HG02840 (cell line): ENCODE data around the gene FGD5.

Experiments used
- ATAC-seq: cut with Tn5 transposase; IDR thresholded peaks from one replicate; pipeline ENCODE4 v1.9.1; 2021; ENCODE audit warnings: mild to moderate bottlenecking, moderate library complexity, moderate number of reproducible peaks; ENCODE audit not compliant: unreplicated experiment, low FRiP score

The FGD5 gene

DNA sequence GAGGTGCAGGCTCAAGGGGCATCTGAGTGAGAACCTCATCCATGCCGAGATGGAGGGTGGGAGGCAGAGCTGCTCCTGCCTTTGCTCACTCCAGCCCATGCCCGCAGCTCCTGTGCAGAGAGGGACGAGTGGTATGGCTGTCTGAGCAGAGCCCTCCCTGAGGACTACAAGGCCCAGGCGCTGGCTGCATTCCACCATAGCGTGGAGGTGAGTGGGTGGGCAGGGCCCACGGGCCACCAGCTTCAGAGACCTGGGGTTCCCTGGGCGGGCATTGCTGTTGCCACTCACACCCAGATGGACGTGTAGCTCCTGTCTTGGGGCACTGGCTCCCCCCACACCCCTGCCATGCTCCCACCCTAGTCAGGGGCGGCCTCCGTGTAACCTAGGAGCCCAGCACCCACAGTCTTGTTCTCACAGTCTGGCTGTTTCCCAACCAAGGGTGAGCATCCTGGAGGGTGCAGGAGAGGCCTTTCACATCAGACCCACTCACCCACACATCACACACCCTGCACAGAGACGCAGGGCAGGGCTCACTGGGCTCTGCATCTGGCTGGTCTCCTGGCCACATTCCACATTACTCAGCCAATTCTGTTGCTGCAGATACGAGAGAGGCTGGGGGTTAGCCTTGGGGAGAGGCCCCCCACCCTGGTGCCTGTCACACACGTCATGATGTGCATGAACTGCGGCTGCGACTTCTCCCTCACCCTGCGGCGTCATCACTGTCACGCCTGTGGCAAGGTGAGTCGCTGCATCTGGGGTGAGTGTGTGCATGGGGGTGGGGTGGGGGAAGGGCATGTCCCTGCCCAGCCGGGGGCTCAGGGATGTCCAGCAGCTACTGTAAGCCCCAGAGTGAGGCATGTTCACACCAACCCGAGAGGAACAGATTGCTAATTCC is 103.3 kb downstream of the FGD5 start:
- ATAC-seq: no peak

DNA sequence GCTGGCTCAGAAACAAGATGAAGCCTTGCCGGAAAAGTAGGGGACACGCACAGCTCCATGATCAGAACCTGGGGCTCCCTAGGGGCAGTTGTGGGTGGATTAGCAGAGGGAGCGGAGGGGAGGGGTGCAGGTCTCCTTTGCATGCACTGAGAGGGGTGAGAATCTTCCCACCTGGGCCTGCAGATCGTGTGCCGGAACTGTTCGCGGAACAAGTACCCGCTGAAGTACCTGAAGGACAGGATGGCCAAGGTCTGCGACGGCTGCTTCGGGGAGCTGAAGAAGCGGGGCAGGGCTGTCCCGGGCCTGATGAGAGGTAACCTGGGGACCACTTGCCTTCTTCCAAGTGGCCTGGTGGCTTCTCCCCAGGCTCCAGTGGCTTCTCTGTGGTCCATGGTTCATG is 104.1 kb downstream of the FGD5 start:
- ATAC-seq: no peak

DNA sequence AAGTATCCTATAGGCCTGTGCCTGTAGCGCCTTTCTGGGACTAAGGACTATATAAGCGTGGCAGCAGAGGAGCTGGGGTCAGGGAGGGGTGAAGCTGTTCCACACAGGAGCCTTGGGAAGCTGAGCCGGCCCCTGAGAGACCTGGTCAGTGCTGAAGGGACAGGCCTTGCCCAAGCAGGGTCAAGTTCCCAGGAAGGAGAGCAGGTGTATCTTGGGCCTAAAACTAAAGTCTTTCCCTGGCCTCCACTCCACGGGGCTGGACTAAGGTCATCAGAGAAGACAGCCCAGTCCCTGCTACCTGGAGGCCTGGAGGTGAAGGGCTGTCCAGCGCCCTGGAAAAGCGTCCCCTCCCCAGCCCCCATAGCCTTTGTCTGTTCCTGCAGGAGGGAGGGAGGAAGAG is 104.7 kb downstream of the FGD5 start:
- ATAC-seq: no peak

DNA sequence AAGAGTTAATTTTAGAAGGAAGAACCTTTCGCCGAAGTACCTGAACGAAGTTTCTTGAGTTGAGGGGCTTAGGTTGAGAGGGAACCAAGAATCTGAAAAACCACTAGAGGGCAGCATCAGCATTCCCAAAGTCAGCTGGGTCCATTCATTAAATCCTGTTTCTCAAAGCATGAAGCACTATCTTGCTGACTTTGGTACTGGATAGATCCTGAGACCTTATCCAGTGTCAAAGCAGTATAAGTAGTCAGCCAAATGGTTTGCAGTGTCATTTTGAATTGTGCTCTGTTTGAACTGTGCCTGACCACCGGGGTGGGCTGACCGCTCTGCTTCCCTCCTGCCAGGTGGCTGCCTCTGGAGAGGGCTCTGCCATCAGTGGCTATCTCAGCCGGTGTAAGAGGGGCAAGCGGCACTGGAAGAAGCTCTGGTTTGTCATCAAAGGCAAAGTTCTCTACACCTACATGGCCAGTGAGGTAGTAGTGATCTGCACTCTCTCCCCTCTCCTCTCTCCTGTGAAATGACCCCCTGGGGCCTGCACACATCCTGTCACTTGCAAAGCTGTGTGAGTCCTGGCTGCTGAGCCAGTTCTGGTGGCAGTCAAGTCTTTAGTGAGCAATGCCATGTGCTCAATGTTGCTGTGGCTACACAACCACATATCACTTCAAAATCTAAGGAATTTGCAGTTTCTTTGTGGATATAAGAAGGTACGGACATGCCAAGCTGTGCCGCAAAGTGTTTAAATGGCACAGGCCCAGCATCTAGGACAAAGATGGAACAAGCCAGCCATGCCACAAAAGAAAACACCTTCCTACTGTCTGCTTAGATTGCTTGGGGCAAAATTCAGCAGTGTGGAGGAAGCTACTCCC is 107.2 kb downstream of the FGD5 start:
- ATAC-seq: no peak

DNA sequence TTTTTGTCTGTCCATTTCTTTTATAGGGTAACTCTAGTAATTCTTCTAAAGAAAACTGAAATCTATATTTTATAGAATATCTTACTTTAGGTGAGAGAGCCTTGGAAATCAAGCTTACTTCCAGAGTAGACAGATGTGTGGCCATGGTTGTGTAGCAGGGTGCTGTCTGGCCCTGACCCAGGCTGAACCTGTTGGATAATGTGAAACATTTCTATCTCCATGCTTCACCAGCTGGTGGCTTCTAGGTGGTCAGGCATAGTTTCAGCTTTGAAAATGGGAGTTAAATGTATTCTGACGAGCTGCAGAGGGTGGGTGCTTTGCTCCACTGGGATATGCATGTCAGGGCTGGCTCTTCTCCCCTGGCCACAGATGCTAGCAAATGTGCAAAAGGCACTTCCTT is 107.8 kb downstream of the FGD5 start:
- ATAC-seq: no peak

DNA sequence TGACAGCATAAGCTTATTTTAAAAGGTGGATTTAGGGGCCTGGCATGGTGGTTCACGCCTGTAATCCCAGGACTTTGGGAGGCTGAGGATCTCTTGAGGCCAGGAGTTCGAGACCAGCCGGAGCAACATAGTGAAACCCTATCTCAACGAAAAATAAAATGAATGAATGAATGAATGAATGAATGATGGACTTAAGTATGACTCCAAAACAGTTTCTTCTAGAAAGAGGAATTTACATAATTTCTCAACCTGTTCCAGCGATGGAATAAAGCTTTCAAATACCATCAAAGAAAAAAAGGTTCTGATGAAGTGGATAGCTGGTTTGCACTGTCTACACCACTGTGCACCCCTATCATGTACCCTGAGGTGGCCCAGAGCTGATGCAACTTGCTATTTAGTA is 108.5 kb downstream of the FGD5 start:
- ATAC-seq: no peak

- no peak for ATAC-seq
Measured at GRCh38 chr3:14929310-14930074, 110.7 kb downstream of the FGD5 start.

- ATAC-seq: no peak
Measured at GRCh38 chr3:14933820-14934425, 115.2 kb downstream of the FGD5 start.

DNA sequence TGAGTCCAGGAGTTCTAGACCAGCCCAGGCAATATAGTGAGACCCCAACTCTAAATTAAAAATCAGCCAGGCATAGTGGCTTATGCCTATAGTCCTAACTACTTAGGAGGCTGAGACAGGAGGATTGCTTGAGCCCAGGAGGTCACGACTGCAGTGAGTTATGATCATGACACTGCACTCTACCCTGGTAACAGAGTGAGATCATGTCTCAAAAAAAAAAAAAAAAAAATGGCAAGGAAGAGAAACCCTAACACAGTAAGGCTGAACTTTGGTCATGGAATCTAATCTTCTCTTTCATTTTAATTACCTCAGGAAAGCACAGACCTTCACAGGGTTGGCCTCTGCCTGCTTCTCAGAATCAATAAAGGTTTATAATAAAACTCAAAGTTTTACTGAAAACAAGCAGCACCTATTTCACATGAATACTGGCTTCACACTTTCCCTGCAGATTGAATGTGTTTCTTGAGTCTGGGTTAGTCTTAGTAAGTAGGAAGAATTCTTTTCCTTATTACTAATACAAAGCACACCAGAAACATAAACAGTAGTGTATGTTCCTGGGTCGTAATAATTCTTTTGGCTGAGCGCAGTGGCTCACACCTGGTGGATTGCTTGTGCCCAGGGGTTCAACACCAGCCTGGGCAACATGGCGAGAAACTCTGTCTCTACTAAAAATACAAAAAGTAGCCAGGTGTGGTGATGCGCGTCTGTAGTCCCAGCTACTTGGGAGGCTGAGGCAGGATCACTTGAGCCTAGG is 117.0 kb downstream of the FGD5 start:
- no peak for ATAC-seq

- no peak for ATAC-seq
Measured at GRCh38 chr3:14938954-14939353, 120.2 kb downstream of the FGD5 start.

GRCh38 chr3:14941871-14942270 is 123.1 kb downstream of the FGD5 start:
- no peak for ATAC-seq

- no peak for ATAC-seq
Measured at GRCh38 chr3:14943042-14943441, 124.3 kb downstream of the FGD5 start.

GRCh38 chr3:14946236-14946635 is 127.5 kb downstream of the FGD5 start:
- no peak for ATAC-seq

- ATAC-seq: no peak
Measured at GRCh38 chr3:14946739-14947099, 128.0 kb downstream of the FGD5 start.

DNA sequence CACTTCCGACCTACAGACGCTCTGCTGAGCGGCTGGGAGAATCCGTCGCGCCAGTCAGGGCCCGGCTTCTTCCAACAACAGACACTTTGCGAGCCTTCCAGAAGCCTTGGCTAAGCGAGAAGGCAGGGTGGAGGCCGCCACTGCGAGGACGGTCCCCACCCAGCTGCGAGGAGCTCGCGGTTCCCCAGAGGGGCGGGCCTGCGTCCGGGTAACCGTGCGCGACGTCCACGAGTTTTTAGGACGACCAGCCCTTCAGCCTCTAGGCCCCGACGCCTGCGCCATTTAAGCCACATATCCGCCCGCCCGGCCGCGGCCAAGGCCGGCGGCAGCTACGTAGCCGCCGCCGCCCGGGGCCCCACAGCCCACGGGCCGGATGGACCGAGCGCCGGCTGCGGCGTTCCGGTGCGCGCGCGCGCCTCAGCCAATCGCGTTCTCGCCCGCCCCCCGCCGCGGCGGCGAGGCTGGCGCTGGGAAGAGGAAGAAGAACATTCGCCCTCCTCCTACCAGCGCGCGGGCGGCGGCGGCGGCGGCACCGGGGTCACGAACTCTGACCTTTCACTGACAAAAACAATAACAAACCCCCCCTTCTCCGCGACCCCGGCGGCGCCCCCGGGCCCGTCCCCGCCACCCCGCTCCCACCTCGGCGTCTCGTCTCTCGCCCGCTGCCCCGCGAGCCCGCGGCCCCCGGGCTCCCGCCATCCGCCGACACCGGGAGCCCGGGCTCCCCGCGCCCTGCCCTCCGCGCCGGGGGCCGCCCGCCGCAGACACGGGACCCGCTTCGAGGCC is 128.5 kb downstream of the FGD5 start, which contains the start of gene NR2C2:
Gene NR2C2 (plus strand): TSS at position 484 of the 786 bp plus-strand sequence. CDS start 56,332 bp downstream, outside the sequence.
- peak; percentile 54 for ATAC-seq

DNA sequence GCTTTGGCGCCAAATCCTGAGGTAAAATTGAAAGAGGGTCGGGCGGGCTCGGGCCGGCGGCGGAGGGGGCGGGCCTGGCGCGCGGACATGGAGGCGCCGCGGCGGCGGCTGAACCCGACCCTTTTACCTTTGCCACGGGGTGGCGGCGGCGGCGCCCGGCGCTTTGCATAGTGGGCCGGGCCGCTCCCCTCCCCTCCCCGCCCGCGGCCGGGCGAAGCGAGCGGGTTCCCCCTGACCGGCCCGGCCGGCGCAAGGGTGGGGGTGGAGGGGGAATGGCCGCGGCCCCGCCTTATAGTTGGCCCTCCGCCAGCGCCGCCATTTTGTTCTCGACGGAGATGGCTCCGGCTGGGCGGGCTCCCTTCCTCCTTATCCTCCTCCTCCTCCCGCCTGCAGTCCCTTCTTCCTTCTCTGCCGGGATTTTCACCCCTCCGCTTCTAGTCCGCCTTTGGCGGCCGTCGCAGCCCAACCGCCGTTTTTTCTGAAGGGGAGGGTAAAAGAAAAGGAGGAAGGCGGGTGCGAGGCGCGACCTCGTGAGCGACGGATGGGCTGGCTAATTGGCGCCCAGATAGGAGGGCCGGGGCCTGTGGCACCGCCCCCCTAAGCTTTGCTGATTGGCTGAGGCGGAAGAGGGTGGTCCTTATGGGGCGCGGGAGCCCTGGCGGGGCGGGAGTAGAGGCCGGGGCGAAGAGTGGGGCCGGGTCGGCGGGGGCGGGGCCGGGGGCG is 129.3 kb downstream of the FGD5 start:
- peak; percentile 87 for ATAC-seq

GRCh38 chr3:14948609-14949038 is 129.9 kb downstream of the FGD5 start:
- no peak for ATAC-seq

DNA sequence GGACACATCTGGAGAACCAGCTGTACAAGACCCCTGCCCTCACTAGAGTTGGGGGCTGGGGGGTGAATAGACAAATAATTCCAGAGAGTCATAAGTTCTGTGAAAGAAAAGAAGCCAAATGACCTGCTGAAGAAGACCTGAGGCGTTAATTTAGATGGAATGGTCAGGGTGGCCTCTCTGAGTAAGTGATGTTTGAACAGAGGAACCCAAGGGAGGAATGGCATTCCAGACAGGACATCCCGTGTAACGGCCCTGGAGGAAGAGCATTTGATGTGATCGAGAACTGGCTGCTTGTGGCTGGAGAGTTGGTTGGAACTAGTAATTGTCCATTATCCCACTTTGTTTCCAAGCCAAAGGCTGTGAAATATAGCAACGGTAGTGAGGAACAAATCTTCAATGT is 130.4 kb downstream of the FGD5 start:
- no peak for ATAC-seq
